HEK293 (cell line): ENCODE measurements around the gene CEP112.

Experiments
- CTCF ChIA-PET: fragments of 350-600 bp; formaldehyde crosslinking; extraction: SDS; loops from one replicate; lab custom pipeline; 2021; ENCODE audit warnings: antibody characterized with exemption; lab: Yijun Ruan, JAX
- POLR2A ChIA-PET: fragments of 300-600 bp; formaldehyde crosslinking; extraction: SDS; loops from one replicate; lab custom pipeline; 2020; ENCODE audit warnings: antibody characterized with exemption, inconsistent platforms; lab: Yijun Ruan, JAX
- H3K27ac ChIP-seq: fragments of 200-500 bp; sonication (Bioruptor generic); 2 replicates; pipeline ENCODE4 v1.5.1; 2014; ENCODE audit warnings: low read depth, low read length, control low read depth, inconsistent platforms; ENCODE audit errors: extremely low read depth
- H3K36me3 ChIP-seq, 2 experiments: fragments of 200-500 bp in 1 of 2; sonication (Bioruptor generic) in 1 of 2; 1 replicate in 1 of 2; 2 replicates in 1 of 2; pipeline ENCODE4 v1.5.1; 2014 to 2017; ENCODE audit warnings: inconsistent platforms in 2 of 2, low read length in 2 of 2; ENCODE audit not compliant: control insufficient read depth in 2 of 2, insufficient read depth in 1 of 2
- H3K4me1 ChIP-seq: fragments of 200-500 bp; sonication (Bioruptor generic); 2 replicates; pipeline ENCODE4 v1.5.1; 2014; ENCODE audit warnings: mild to moderate bottlenecking, low read length, inconsistent platforms; ENCODE audit not compliant: control insufficient read depth, insufficient read depth
- H3K4me3 ChIP-seq: 2 replicates; pipeline ENCODE4 v1.5.1; 2011; ENCODE audit warnings: low read depth, mild to moderate bottlenecking, control low read depth, low read length, moderate library complexity
- H3K9me3 ChIP-seq: fragments of 200-500 bp; sonication (Bioruptor generic); 2 replicates; pipeline ENCODE4 v1.5.1; 2014; ENCODE audit warnings: low read depth, low read length, inconsistent platforms; ENCODE audit not compliant: control insufficient read depth, insufficient read depth
- BCL11A ChIP-seq: fragments of 450-650 bp; formaldehyde crosslinking; IDR thresholded peaks from 2 replicates; pipeline ENCODE4 v1.5.1; 2016; ENCODE audit warnings: low read depth, missing biosample characterization, missing genetic modification characterization
- IKZF3 ChIP-seq: fragments of 450-650 bp; IDR thresholded peaks from 2 replicates; pipeline ENCODE4 v1.5.0; 2018; ENCODE audit warnings: missing biosample characterization, mild to moderate bottlenecking, missing genetic modification characterization, moderate library complexity
- KLF17 ChIP-seq: fragments of 450-650 bp; formaldehyde crosslinking; IDR thresholded peaks from 2 replicates; pipeline ENCODE4 v1.5.1; 2016; ENCODE audit warnings: missing biosample characterization, missing genetic modification characterization
- MYNN ChIP-seq: fragments of 450-650 bp; formaldehyde crosslinking; IDR thresholded peaks from 2 replicates; pipeline ENCODE4 v1.5.1; 2016; ENCODE audit warnings: missing biosample characterization, missing genetic modification characterization, borderline replicate concordance
- REPIN1 ChIP-seq: fragments of 450-650 bp; formaldehyde crosslinking; IDR thresholded peaks from 2 replicates; pipeline ENCODE4 v1.5.1; 2017; ENCODE audit warnings: missing biosample characterization, missing genetic modification characterization, low read depth
- REST ChIP-seq: fragments of 450-650 bp; formaldehyde crosslinking; IDR thresholded peaks from 2 replicates; pipeline ENCODE4 v1.5.1; 2016; ENCODE audit warnings: missing biosample characterization, missing genetic modification characterization
- TRIM28 ChIP-seq: IDR thresholded peaks from 2 replicates; pipeline ENCODE4 v1.6.1; 2011; ENCODE audit warnings: low read length, control low read depth, borderline replicate concordance
- ZBTB26 ChIP-seq: fragments of 450-650 bp; formaldehyde crosslinking; optimal IDR thresholded peaks from 2 replicates; pipeline ENCODE3; 2016; ENCODE audit warnings: missing biosample characterization, mild to moderate bottlenecking, missing genetic modification characterization
- ZFP41 ChIP-seq: fragments of 450-650 bp; formaldehyde crosslinking; IDR thresholded peaks from 2 replicates; pipeline ENCODE4 v1.5.1; 2016; ENCODE audit warnings: missing biosample characterization, missing genetic modification characterization, borderline replicate concordance
- ZNF157 ChIP-seq: fragments of 450-650 bp; formaldehyde crosslinking; IDR thresholded peaks from 2 replicates; pipeline ENCODE4 v1.5.1; 2016; ENCODE audit warnings: missing biosample characterization, missing genetic modification characterization
- ZNF211 ChIP-seq: fragments of 450-650 bp; formaldehyde crosslinking; IDR thresholded peaks from 2 replicates; pipeline ENCODE4 v1.5.1; 2016; ENCODE audit warnings: low read depth, missing biosample characterization, missing genetic modification characterization
- ZNF248 ChIP-seq: fragments of 450-650 bp; formaldehyde crosslinking; IDR thresholded peaks from 2 replicates; pipeline ENCODE4 v1.5.1; 2017; ENCODE audit warnings: missing biosample characterization, missing genetic modification characterization
- ZNF510 ChIP-seq: fragments of 450-650 bp; formaldehyde crosslinking; IDR thresholded peaks from 2 replicates; pipeline ENCODE4 v1.5.1; 2018; ENCODE audit warnings: mild to moderate bottlenecking, missing genetic modification characterization, missing biosample characterization; ENCODE audit not compliant: insufficient replicate concordance
- ZNF549 ChIP-seq: fragments of 450-650 bp; IDR thresholded peaks from 2 replicates; pipeline ENCODE4 v1.5.1; 2018; ENCODE audit warnings: missing biosample characterization, missing genetic modification characterization, mild to moderate bottlenecking, inconsistent platforms, moderate library complexity
- ZNF596 ChIP-seq: fragments of 450-650 bp; IDR thresholded peaks from 2 replicates; pipeline ENCODE4 v1.5.0; 2018; ENCODE audit warnings: missing biosample characterization, mild to moderate bottlenecking, missing genetic modification characterization, moderate library complexity
- ZNF692 ChIP-seq: fragments of 450-650 bp; formaldehyde crosslinking; IDR thresholded peaks from 2 replicates; pipeline ENCODE4 v1.5.1; 2016; ENCODE audit warnings: missing biosample characterization, missing genetic modification characterization
- ZNF701 ChIP-seq: fragments of 450-650 bp; formaldehyde crosslinking; IDR thresholded peaks from 2 replicates; pipeline ENCODE4 v1.5.1; 2016; ENCODE audit warnings: missing biosample characterization, missing genetic modification characterization
- TF ChIP-seq, protein P1 (sequence below): fragments of 450-650 bp; formaldehyde crosslinking; IDR thresholded peaks from 2 replicates; pipeline ENCODE4 v1.5.1; 2016; ENCODE audit warnings: missing biosample characterization, missing genetic modification characterization
- TF ChIP-seq, protein P2 (sequence below): fragments of 450-650 bp; formaldehyde crosslinking; conservative IDR thresholded peaks from 2 replicates; pipeline ENCODE4 v1.5.1; 2016; ENCODE audit warnings: low read depth, missing biosample characterization, missing genetic modification characterization

Gene CEP112

GRCh38 chr17:65987988-65988387, 203.9 kb downstream of the CEP112 start (continued):
- TF ChIP-seq REST (tag by site-specific recombination) = no peak
- no peak for TF ChIP-seq ZNF157
- TF ChIP-seq, protein P1, sequence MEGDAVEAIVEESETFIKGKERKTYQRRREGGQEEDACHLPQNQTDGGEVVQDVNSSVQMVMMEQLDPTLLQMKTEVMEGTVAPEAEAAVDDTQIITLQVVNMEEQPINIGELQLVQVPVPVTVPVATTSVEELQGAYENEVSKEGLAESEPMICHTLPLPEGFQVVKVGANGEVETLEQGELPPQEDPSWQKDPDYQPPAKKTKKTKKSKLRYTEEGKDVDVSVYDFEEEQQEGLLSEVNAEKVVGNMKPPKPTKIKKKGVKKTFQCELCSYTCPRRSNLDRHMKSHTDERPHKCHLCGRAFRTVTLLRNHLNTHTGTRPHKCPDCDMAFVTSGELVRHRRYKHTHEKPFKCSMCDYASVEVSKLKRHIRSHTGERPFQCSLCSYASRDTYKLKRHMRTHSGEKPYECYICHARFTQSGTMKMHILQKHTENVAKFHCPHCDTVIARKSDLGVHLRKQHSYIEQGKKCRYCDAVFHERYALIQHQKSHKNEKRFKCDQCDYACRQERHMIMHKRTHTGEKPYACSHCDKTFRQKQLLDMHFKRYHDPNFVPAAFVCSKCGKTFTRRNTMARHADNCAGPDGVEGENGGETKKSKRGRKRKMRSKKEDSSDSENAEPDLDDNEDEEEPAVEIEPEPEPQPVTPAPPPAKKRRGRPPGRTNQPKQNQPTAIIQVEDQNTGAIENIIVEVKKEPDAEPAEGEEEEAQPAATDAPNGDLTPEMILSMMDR = 0 out of 2 replicates have a peak, but pooled peaks have one; percentile 22
- no peak for TF ChIP-seq ZNF596
- TF ChIP-seq, protein P2, sequence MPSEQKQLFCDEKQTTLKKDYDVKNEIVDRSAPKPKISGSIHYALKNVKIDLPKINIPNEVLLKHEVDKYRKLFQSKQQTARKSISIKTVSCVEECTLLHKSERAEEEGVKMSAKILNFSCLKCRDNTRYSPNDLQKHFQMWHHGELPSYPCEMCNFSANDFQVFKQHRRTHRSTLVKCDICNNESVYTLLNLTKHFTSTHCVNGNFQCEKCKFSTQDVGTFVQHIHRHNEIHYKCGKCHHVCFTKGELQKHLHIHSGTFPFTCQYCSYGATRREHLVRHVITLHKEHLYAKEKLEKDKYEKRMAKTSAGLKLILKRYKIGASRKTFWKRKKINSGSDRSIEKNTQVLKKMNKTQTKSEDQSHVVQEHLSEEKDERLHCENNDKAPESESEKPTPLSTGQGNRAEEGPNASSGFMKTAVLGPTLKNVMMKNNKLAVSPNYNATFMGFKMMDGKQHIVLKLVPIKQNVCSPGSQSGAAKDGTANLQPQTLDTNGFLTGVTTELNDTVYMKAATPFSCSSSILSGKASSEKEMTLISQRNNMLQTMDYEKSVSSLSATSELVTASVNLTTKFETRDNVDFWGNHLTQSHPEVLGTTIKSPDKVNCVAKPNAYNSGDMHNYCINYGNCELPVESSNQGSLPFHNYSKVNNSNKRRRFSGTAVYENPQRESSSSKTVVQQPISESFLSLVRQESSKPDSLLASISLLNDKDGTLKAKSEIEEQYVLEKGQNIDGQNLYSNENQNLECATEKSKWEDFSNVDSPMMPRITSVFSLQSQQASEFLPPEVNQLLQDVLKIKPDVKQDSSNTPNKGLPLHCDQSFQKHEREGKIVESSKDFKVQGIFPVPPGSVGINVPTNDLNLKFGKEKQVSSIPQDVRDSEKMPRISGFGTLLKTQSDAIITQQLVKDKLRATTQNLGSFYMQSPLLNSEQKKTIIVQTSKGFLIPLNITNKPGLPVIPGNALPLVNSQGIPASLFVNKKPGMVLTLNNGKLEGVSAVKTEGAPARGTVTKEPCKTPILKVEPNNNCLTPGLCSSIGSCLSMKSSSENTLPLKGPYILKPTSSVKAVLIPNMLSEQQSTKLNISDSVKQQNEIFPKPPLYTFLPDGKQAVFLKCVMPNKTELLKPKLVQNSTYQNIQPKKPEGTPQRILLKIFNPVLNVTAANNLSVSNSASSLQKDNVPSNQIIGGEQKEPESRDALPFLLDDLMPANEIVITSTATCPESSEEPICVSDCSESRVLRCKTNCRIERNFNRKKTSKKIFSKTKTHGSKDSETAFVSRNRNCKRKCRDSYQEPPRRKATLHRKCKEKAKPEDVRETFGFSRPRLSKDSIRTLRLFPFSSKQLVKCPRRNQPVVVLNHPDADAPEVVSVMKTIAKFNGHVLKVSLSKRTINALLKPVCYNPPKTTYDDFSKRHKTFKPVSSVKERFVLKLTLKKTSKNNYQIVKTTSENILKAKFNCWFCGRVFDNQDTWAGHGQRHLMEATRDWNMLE (tag by site-specific recombination) = 0 out of 2 replicates have a peak, but pooled peaks have one; percentile 36

DNA sequence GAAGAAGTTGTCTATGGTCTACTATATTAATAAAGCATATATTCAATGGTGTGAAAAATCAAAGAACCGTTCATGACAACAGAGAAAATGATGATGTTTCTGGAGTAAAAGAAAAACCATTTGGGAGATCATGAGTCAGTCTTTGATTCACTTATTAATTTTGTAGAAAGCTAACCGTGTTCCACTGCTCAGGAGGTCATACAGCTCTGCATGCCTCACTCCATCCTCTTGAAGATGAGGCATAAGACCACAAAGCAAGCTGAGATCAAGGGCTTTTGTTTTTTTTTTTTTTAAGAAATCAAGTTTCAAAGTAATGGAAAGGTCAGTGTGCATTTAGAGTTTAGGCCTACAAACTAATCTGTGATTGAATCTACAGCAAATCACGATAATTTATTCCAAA, 206.4 kb downstream of the CEP112 start:
- Histone ChIP-seq H3K27ac (no peak overlapping the region), H3K9me3 (no peaks in the 10 kb centered on the region), H3K4me3 (no peak overlapping the region), H3K36me3 (no peaks in the 10 kb centered on the region), H3K4me1 (no peaks in the 10 kb centered on the region)
- TF ChIP-seq BCL11A (tag by site-specific recombination) (no peak), ZNF248 (tag by site-specific recombination) (no peak), ZNF701 (tag by site-specific recombination) (no peak), MYNN (tag by site-specific recombination) (no peak), ZFP41 (tag by site-specific recombination) (no peak)
- ChIA-PET POLR2A (no interaction called here), CTCF (interaction anchor here (0.6 to 3.6 kb wide), 7 partner anchors 39 to 1328 kb away, joined by 3 to 14 read pairs (median 4); no protein-coding TSS in a partner anchor)

- Histone ChIP-seq H3K27ac (no peak overlapping the region), H3K36me3 (no peaks in the 10 kb centered on the region), H3K4me3 (no peak overlapping the region), H3K4me1 (no peaks in the 10 kb centered on the region), H3K9me3 (no peaks in the 10 kb centered on the region)
- ChIA-PET POLR2A (no interaction called here), CTCF (interaction anchor here (1.0 kb wide), 1 partner anchor 689 kb away, joined by 3 read pairs; no protein-coding TSS in a partner anchor)
- TF ChIP-seq IKZF3 (tag by site-specific recombination) = no peak
- no peak for TF ChIP-seq REPIN1 (tag by site-specific recombination)
- TF ChIP-seq ZBTB26 = no peak
- no peak for TF ChIP-seq ZNF211 (tag by site-specific recombination)
- TF ChIP-seq ZNF692 (tag by site-specific recombination) = no peak
- no peak for TF ChIP-seq TRIM28
- TF ChIP-seq ZNF510 (tag by site-specific recombination) = no peak
- TF ChIP-seq KLF17 (tag by site-specific recombination) = no peak
- TF ChIP-seq ZNF549 = no peak
These were observed 207.6 kb downstream of the CEP112 start for GRCh38 chr17:65984299-65984698.
